IMR-90 (cell line): ENCODE measurements around the gene FGA. TPM values are rescaled to one million over a fixed set of nuclear protein-coding genes. Genes with fewer than 3 reads are reported as not detected.

Source experiments
- ATAC-seq: fragments of 200-7000 bp; cut with Tn5 transposase; 2 replicates; pipeline ENCODE4 v1.9.1; 2020; ENCODE audit warnings: low read depth, mild to moderate bottlenecking, moderate library complexity
- BruUV-seq: library from RNA; stranded (reverse); fragments of 400-500 nt; replicated peaks from 2 replicates; lab custom pipeline; 2021; lab: Mats Ljungman, UMichigan
- CTCF ChIA-PET: fragments of 300-600 bp; formaldehyde crosslinking; extraction: SDS; loops from one replicate; lab custom pipeline; 2021; ENCODE audit warnings: antibody characterized with exemption; lab: Yijun Ruan, JAX
- POLR2A ChIA-PET: fragments of 300-600 bp; sonication (Branson Sonifier 250); formaldehyde crosslinking; loops from one replicate; lab custom pipeline; 2022; ENCODE audit warnings: antibody characterized with exemption; ENCODE audit not compliant: unreplicated experiment; lab: Charles Lee
- DNase-seq: peaks from one replicate; pipeline ENCODE4 v3.0.0; 2013
- H2AFZ ChIP-seq: replicated peaks from 2 replicates; pipeline ENCODE3; 2013; ENCODE audit warnings: low read length, mild to moderate bottlenecking; ENCODE audit not compliant: poor library complexity
- H2AK5ac ChIP-seq: 2 replicates; pipeline ENCODE4 v1.6.1; 2013; ENCODE audit warnings: low read depth, low read length, inconsistent platforms
- H2AK9ac ChIP-seq: replicated peaks from 2 replicates; pipeline ENCODE3; 2013; ENCODE audit warnings: mild to moderate bottlenecking, low read depth, low read length, moderate library complexity; ENCODE audit not compliant: poor library complexity
- H2BK120ac ChIP-seq: 2 replicates; pipeline ENCODE4 v1.6.1; 2013; ENCODE audit warnings: low read depth, low read length, inconsistent platforms
- H2BK15ac ChIP-seq: 3 replicates; pipeline ENCODE4 v1.6.1; 2013; ENCODE audit warnings: low read depth, low read length, inconsistent platforms
- H2BK20ac ChIP-seq: 2 replicates; pipeline ENCODE4 v1.6.1; 2013; ENCODE audit warnings: low read depth, mild to moderate bottlenecking, inconsistent platforms, low read length, moderate library complexity
- H2BK5ac ChIP-seq: 2 replicates; pipeline ENCODE4 v1.6.1; 2013; ENCODE audit warnings: mild to moderate bottlenecking, low read depth, low read length, inconsistent platforms; ENCODE audit not compliant: poor library complexity, severe bottlenecking
- H3K14ac ChIP-seq: replicated peaks from 2 replicates; pipeline ENCODE4 v1.6.1; 2013; ENCODE audit warnings: low read depth, low read length, inconsistent platforms
- H3K18ac ChIP-seq: 2 replicates; pipeline ENCODE4 v1.6.1; 2013; ENCODE audit warnings: low read depth, low read length, control low read depth
- H3K23ac ChIP-seq: 2 replicates; pipeline ENCODE4 v1.6.1; 2013; ENCODE audit warnings: low read depth, low read length, inconsistent platforms
- H3K27ac ChIP-seq: 2 replicates; pipeline ENCODE4 v1.5.1; 2013; ENCODE audit warnings: mild to moderate bottlenecking, control low read depth, low read length; ENCODE audit not compliant: insufficient read depth
- H3K27me3 ChIP-seq: 2 replicates; pipeline ENCODE4 v1.6.1; 2013; ENCODE audit warnings: low read length; ENCODE audit not compliant: control insufficient read depth, insufficient read depth
- H3K36me3 ChIP-seq: 2 replicates; pipeline ENCODE4 v1.6.1; 2013; ENCODE audit warnings: low read length, mixed read lengths; ENCODE audit not compliant: control insufficient read depth, insufficient read depth
- H3K4ac ChIP-seq: 2 replicates; pipeline ENCODE4 v1.6.1; 2013; ENCODE audit warnings: low read depth, low read length, inconsistent platforms
- H3K4me1 ChIP-seq: 2 replicates; pipeline ENCODE4 v1.6.1; 2013; ENCODE audit warnings: low read length, mixed read lengths; ENCODE audit not compliant: control insufficient read depth, insufficient read depth
- H3K4me2 ChIP-seq: 2 replicates; pipeline ENCODE4 v1.6.1; 2013; ENCODE audit warnings: low read depth, mild to moderate bottlenecking, control low read depth, low read length, moderate library complexity
- H3K4me3 ChIP-seq: 2 replicates; pipeline ENCODE4 v1.5.1; 2013; ENCODE audit warnings: low read depth, mild to moderate bottlenecking, control low read depth, low read length, moderate library complexity; ENCODE audit not compliant: insufficient read depth
- H3K56ac ChIP-seq: 2 replicates; pipeline ENCODE4 v1.6.1; 2013; ENCODE audit warnings: low read length, inconsistent platforms; ENCODE audit not compliant: insufficient read depth; ENCODE audit errors: extremely low read depth
- H3K79me1 ChIP-seq, 2 experiments: 2 replicates each; pipeline ENCODE4 v1.6.1; 2013; ENCODE audit warnings: low read length in 2 of 2, inconsistent platforms in 1 of 2, low read depth in 1 of 2
- H3K9ac ChIP-seq: 2 replicates; pipeline ENCODE4 v1.6.1; 2013; ENCODE audit warnings: low read depth, low read length, control low read depth
- H3K9me1 ChIP-seq: 2 replicates; pipeline ENCODE4 v1.6.1; 2013; ENCODE audit warnings: low read length, inconsistent platforms; ENCODE audit not compliant: insufficient read depth
- H3K9me3 ChIP-seq: 2 replicates; pipeline ENCODE4 v1.6.1; 2013; ENCODE audit warnings: low read length; ENCODE audit not compliant: control insufficient read depth, insufficient read depth
- H4K20me1 ChIP-seq: 2 replicates; pipeline ENCODE4 v1.6.1; 2013; ENCODE audit warnings: low read length, inconsistent platforms; ENCODE audit not compliant: insufficient read depth
- H4K5ac ChIP-seq: 2 replicates; pipeline ENCODE4 v1.6.1; 2013; ENCODE audit warnings: mild to moderate bottlenecking, low read depth, low read length, control low read depth
- H4K8ac ChIP-seq, 2 experiments: 2 replicates each; pipeline ENCODE4 v1.6.1; 2013; ENCODE audit warnings: low read depth in 2 of 2, low read length in 2 of 2, control low read depth in 1 of 2, inconsistent platforms in 1 of 2
- H4K91ac ChIP-seq: 2 replicates; pipeline ENCODE4 v1.6.1; 2013; ENCODE audit warnings: low read depth, low read length, inconsistent platforms; ENCODE audit not compliant: insufficient read depth
- CEBPB ChIP-seq: IDR thresholded peaks from 2 replicates; pipeline ENCODE4 v1.6.1; 2012; ENCODE audit warnings: low read depth, low read length, improper control_type of control experiment
- CHD1 ChIP-seq: IDR thresholded peaks from 2 replicates; pipeline ENCODE4 v1.6.1; 2012; ENCODE audit warnings: low read depth, low read length, improper control_type of control experiment
- MAFK ChIP-seq: IDR thresholded peaks from 2 replicates; pipeline ENCODE4 v1.6.1; 2012; ENCODE audit warnings: low read depth, low read length, improper control_type of control experiment
- WGBS, 2 experiments: methylation state at CpG; one replicate each; pipeline versions ENCODE4 v1.1.5 to v1.1.7; 2013; ENCODE audit warnings: missing lambda C conversion rate in 2 of 2; ENCODE audit not compliant: insufficient read length in 1 of 2; ENCODE audit errors: extremely low coverage in 2 of 2; 5-methylcytosine and 5-hydroxymethylcytosine counted together
- dilution Hi-C: fragments of 300-500 bp; cut with HindIII; formaldehyde crosslinking; loops from one replicate; pipeline ENCODE4 v1.14.3; 2018; ENCODE audit warnings: low sequenced_read_pairs; ENCODE audit not compliant: unreplicated experiment
- in situ Hi-C: fragments of 300-500 bp; cut with MboI; formaldehyde crosslinking; loops from 3 replicates; pipeline ENCODE4 v1.14.3; 2019; ENCODE audit warnings: low sequenced_read_pairs, inconsistent platforms, mixed read lengths
- intact Hi-C: fragments of 100-400 bp; cut with micrococcal nuclease; formaldehyde crosslinking; loops from 2 replicates; pipeline ENCODE4 v1.10.0; 2022
- polyA plus RNA-seq, 3 experiments: library from polyadenylated mRNA; depleted of rRNA; stranded (reverse); fragments of >200 nt; gene quantifications; 2 replicates each; pipeline ENCODE4 v1.2.3, GENCODE V29; 2012; ENCODE audit warnings: low replicate concordance in 1 of 3
- total RNA-seq: library from RNA; depleted of rRNA; stranded (reverse); fragments of >200 nt; gene quantifications from 2 replicates; pipeline ENCODE4 v1.2.3, GENCODE V29; 2012

The FGA gene
- total and polyA plus RNA-seq, 2 of the 4 experiments (the other 2 are of a cell fraction) = not detected

- H3K14ac ChIP-seq = no peak overlapping the region
- H3K36me3 ChIP-seq = no peaks in the 10 kb centered on the region
- no peak for ATAC-seq
- H2AK5ac ChIP-seq = no peak overlapping the region
- H3K4ac ChIP-seq = no peak overlapping the region
- DNase-seq = peak; percentile 19
- intact Hi-C loops (no loop called here), in situ Hi-C loops (loop anchor here (25.0 kb wide), 1 partner anchor 788 kb away; no protein-coding TSS in a partner anchor), dilution Hi-C loops (no loop called here)
- H3K79me1 ChIP-seq = no peaks in the 10 kb centered on the region
- no peak overlapping the region for H4K8ac ChIP-seq
- H3K4me1 ChIP-seq = no peaks in the 10 kb centered on the region
- no peak overlapping the region for H4K5ac ChIP-seq
- no peak overlapping the region for H3K56ac ChIP-seq
- no peak overlapping the region for H2BK15ac ChIP-seq
- H3K27me3 ChIP-seq = no peaks in the 10 kb centered on the region; the same call in 1 of the 2 replicates
- H2AFZ ChIP-seq = no peak overlapping the region
- no peak overlapping the region for H2AK9ac ChIP-seq
- H3K27ac ChIP-seq = no peak overlapping the region
- ChIA-PET POLR2A (no interaction called here), CTCF (interaction anchor here (0.6 kb wide), 1 partner anchor 29 kb away, joined by 3 read pairs; no protein-coding TSS in a partner anchor)
- no peak overlapping the region for H3K18ac ChIP-seq
- WGBS, 2 experiments = no CpG with 5 or more reads among the region's 3 CpGs
- no peak overlapping the region for H3K4me2 ChIP-seq
- no peak overlapping the region for H4K91ac ChIP-seq
- no peaks in the 10 kb centered on the region for H4K20me1 ChIP-seq
- no peak for TF ChIP-seq CHD1
- no peak for TF ChIP-seq CEBPB
- TF ChIP-seq MAFK = no peak
- no peak overlapping the region for H3K23ac ChIP-seq
- H3K9me1 ChIP-seq = no peaks in the 10 kb centered on the region
- no peaks in the 10 kb centered on the region for H3K9me3 ChIP-seq
- H2BK20ac ChIP-seq = no peak overlapping the region
- no peak overlapping the region for H3K9ac ChIP-seq
- H2BK5ac ChIP-seq = no peak overlapping the region
- H3K4me3 ChIP-seq = no peak overlapping the region
- no TSS peak for BruUV-seq
- H2BK120ac ChIP-seq = no peak overlapping the region
These were observed 16.2 kb downstream of the FGA start for GRCh38 chr4:154574311-154574710.
